Astrocyte (in vitro differentiated cells and primary cell): ENCODE results near the gene TNRC6A. TPM values are rescaled to one million over a fixed set of nuclear protein-coding genes. Genes with fewer than 3 reads are reported as not detected.

Source experiments
- DNase-seq: peaks from one replicate; pipeline ENCODE4 v3.0.0-alpha.2; 2010; ENCODE audit warnings: low read depth
- FAIRE-seq: peaks from 2 replicates; lab custom pipeline; 2011; peaks lifted over from hg19 to GRCh38; lab: Jason Lieb, UNC
- H2AFZ ChIP-seq: 2 replicates; pipeline ENCODE4 v1.6.0; 2012; ENCODE audit warnings: low read depth, low read length, inconsistent platforms
- H3K27ac ChIP-seq: 2 replicates; pipeline ENCODE4 v1.5.1; 2011; ENCODE audit warnings: low read depth, low read length, inconsistent platforms
- H3K27me3 ChIP-seq: 2 replicates; pipeline ENCODE4 v1.6.0; 2011; ENCODE audit warnings: low read length, inconsistent platforms; ENCODE audit not compliant: insufficient read depth
- H3K36me3 ChIP-seq: 2 replicates; pipeline ENCODE4 v1.5.1; 2011; ENCODE audit warnings: low read length, inconsistent platforms; ENCODE audit not compliant: insufficient read depth
- H3K4me1 ChIP-seq: 2 replicates; pipeline ENCODE4 v1.5.1; 2011; ENCODE audit warnings: low read length, inconsistent platforms; ENCODE audit not compliant: insufficient read depth
- H3K4me2 ChIP-seq: 2 replicates; pipeline ENCODE4 v1.6.0; 2012; ENCODE audit warnings: low read length, inconsistent platforms
- H3K4me3 ChIP-seq: 2 replicates; pipeline ENCODE4 v1.5.1; 2011; ENCODE audit warnings: low read depth, mild to moderate bottlenecking, low read length, inconsistent platforms; ENCODE audit not compliant: insufficient read depth
- H3K79me2 ChIP-seq: 2 replicates; pipeline ENCODE4 v1.6.0; 2012; ENCODE audit warnings: mild to moderate bottlenecking, low read length, inconsistent platforms; ENCODE audit not compliant: insufficient read depth
- H3K9ac ChIP-seq: 2 replicates; pipeline ENCODE4 v1.6.0; 2012; ENCODE audit warnings: mild to moderate bottlenecking, low read length, inconsistent platforms
- H3K9me3 ChIP-seq: 2 replicates; pipeline ENCODE4 v1.5.1; 2012; ENCODE audit warnings: low read depth, mild to moderate bottlenecking, low read length, inconsistent platforms; ENCODE audit not compliant: insufficient read depth
- H4K20me1 ChIP-seq: 2 replicates; pipeline ENCODE4 v1.6.0; 2012; ENCODE audit warnings: low read length, inconsistent platforms; ENCODE audit not compliant: insufficient read depth
- H3K27ac Mint-ChIP-seq: one replicate; pipeline ENCODE4 v1.8.0; 2021; ENCODE audit warnings: mild to moderate bottlenecking, mixed read lengths; ENCODE audit not compliant: unreplicated experiment
- H3K27me3 Mint-ChIP-seq: one replicate; pipeline ENCODE4 v1.8.0; 2021; ENCODE audit warnings: low read depth, mixed read lengths; ENCODE audit not compliant: unreplicated experiment
- H3K36me3 Mint-ChIP-seq: one replicate; pipeline ENCODE4 v1.8.0; 2021; ENCODE audit warnings: low read depth, mixed read lengths; ENCODE audit not compliant: unreplicated experiment
- H3K4me1 Mint-ChIP-seq: one replicate; pipeline ENCODE4 v1.8.0; 2021; ENCODE audit warnings: low read depth, mixed read lengths; ENCODE audit not compliant: unreplicated experiment
- H3K4me3 Mint-ChIP-seq: one replicate; pipeline ENCODE4 v1.8.0; 2021; ENCODE audit warnings: mild to moderate bottlenecking, moderate library complexity, mixed read lengths; ENCODE audit not compliant: unreplicated experiment
- H3K9me3 Mint-ChIP-seq: one replicate; pipeline ENCODE4 v1.8.0; 2021; ENCODE audit warnings: mild to moderate bottlenecking, mixed read lengths; ENCODE audit not compliant: unreplicated experiment
- CTCF ChIP-seq: IDR thresholded peaks from 2 replicates; pipeline ENCODE4 v1.5.1; 2011; ENCODE audit warnings: low read depth, mild to moderate bottlenecking, inconsistent platforms, low read length, moderate library complexity; ENCODE audit not compliant: insufficient read depth
- EZH2 ChIP-seq: IDR thresholded peaks from 2 replicates; pipeline ENCODE4 v1.6.1; 2012; ENCODE audit warnings: mild to moderate bottlenecking, low read length, inconsistent platforms; ENCODE audit not compliant: insufficient read depth
- total RNA-seq: library from RNA; stranded (reverse); gene quantifications from 2 replicates; pipeline ENCODE4 v1.2.1, GENCODE V29; 2021

The TNRC6A gene
- total RNA-seq, 1 donor from 2014 or later, result 51.1 TPM

GRCh38 chr16:24861461-24861860 is 132.0 kb downstream of the TNRC6A start:
- Histone ChIP-seq H3K36me3 (no peaks in the 10 kb centered on the region), H3K79me2 (no peaks in the 10 kb centered on the region), H3K9ac (no peak overlapping the region), H3K27ac (no peak overlapping the region), H4K20me1 (no peaks in the 10 kb centered on the region), H3K9me3 (no peaks in the 10 kb centered on the region), H3K4me3 (no peak overlapping the region), H3K4me2 (no peak overlapping the region), H2AFZ (no peak overlapping the region), H3K27me3 (no peaks in the 10 kb centered on the region), H3K4me1 (no peaks in the 10 kb centered on the region)
- TF ChIP-seq EZH2, result no peak
- TF ChIP-seq CTCF, result no peak
- DNase-seq, result no peak
- no peaks in the 10 kb centered on the region for H3K36me3 Mint-ChIP-seq
- no peak overlapping the region for H3K27ac Mint-ChIP-seq
- H3K4me3 Mint-ChIP-seq, result no peak overlapping the region
- no peaks in the 10 kb centered on the region for H3K27me3 Mint-ChIP-seq
- H3K4me1 Mint-ChIP-seq, result no peaks in the 10 kb centered on the region
- peaks cover 6% of the 10 kb centered on the region for H3K9me3 Mint-ChIP-seq
- no peak for FAIRE-seq

GRCh38 chr16:24863582-24864437 is 134.4 kb downstream of the TNRC6A start:
- Histone ChIP-seq H3K9me3 (no peaks in the 10 kb centered on the region), H3K27ac (no peak overlapping the region), H3K4me1 (no peaks in the 10 kb centered on the region), H3K27me3 (no peaks in the 10 kb centered on the region), H3K4me2 (no peak overlapping the region), H4K20me1 (no peaks in the 10 kb centered on the region), H3K4me3 (no peak overlapping the region), H3K9ac (no peak overlapping the region), H2AFZ (no peak overlapping the region), H3K36me3 (no peaks in the 10 kb centered on the region), H3K79me2 (no peaks in the 10 kb centered on the region)
- Mint-ChIP-seq H3K36me3 (no peaks in the 10 kb centered on the region), H3K9me3 (peaks cover 6% of the 10 kb centered on the region), H3K4me3 (no peak overlapping the region), H3K4me1 (no peaks in the 10 kb centered on the region), H3K27ac (no peak overlapping the region), H3K27me3 (no peaks in the 10 kb centered on the region)
- TF ChIP-seq EZH2, result no peak
- TF ChIP-seq CTCF, result no peak
- no peak for FAIRE-seq
- no peak for DNase-seq

- no peaks in the 10 kb centered on the region for H3K4me1 Mint-ChIP-seq
- no peak overlapping the region for H3K4me3 ChIP-seq
- H2AFZ ChIP-seq, result no peak overlapping the region
- TF ChIP-seq EZH2 (no peak), CTCF (no peak)
- DNase-seq (no peak), FAIRE-seq (no peak)
- H3K27me3 Mint-ChIP-seq, result peaks cover 5% of the 10 kb centered on the region
- no peaks in the 10 kb centered on the region for H3K4me1 ChIP-seq
- no peaks in the 10 kb centered on the region for H3K27me3 ChIP-seq
- peaks cover 6% of the 10 kb centered on the region for H3K9me3 Mint-ChIP-seq
- no peak overlapping the region for H3K27ac Mint-ChIP-seq
- H3K36me3 Mint-ChIP-seq, result no peaks in the 10 kb centered on the region
- H3K79me2 ChIP-seq, result no peaks in the 10 kb centered on the region
- no peak overlapping the region for H3K4me3 Mint-ChIP-seq
- no peak overlapping the region for H3K27ac ChIP-seq
- H3K36me3 ChIP-seq, result no peaks in the 10 kb centered on the region
- no peaks in the 10 kb centered on the region for H3K9me3 ChIP-seq
- H4K20me1 ChIP-seq, result no peaks in the 10 kb centered on the region
- no peak overlapping the region for H3K4me2 ChIP-seq
- no peak overlapping the region for H3K9ac ChIP-seq
These were observed 139.6 kb downstream of the TNRC6A start for GRCh38 chr16:24869033-24869432.
